ENCODE measurements around the gene LAMA3.

DNA sequence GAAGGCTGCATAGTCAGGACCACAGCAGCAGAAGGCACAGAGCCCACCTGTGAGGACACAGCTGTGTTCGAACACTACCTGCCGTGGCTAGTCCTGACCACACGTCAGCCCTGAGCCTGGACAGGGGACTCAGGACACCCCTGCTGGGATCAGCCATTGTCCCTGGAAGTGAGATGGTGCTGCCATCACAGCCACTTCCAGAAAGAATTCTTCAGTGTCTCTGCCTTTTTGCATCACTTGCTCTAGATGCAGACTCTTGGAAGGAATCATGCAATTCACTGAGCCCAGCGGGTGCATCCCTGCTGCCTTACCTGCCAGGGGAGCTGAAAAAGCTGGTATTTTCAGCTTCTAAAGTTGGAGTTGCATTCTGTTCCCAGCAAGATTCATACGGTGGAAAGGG lies 49.3 kb downstream of the LAMA3 start:
- TF ChIP-seq, protein P1, sequence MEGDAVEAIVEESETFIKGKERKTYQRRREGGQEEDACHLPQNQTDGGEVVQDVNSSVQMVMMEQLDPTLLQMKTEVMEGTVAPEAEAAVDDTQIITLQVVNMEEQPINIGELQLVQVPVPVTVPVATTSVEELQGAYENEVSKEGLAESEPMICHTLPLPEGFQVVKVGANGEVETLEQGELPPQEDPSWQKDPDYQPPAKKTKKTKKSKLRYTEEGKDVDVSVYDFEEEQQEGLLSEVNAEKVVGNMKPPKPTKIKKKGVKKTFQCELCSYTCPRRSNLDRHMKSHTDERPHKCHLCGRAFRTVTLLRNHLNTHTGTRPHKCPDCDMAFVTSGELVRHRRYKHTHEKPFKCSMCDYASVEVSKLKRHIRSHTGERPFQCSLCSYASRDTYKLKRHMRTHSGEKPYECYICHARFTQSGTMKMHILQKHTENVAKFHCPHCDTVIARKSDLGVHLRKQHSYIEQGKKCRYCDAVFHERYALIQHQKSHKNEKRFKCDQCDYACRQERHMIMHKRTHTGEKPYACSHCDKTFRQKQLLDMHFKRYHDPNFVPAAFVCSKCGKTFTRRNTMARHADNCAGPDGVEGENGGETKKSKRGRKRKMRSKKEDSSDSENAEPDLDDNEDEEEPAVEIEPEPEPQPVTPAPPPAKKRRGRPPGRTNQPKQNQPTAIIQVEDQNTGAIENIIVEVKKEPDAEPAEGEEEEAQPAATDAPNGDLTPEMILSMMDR (IDR thresholded peaks at IDR 0.05): no peak
- no peak for TF ChIP-seq POLR2A (IDR thresholded peaks at IDR 0.05)
- TF ChIP-seq POLR2AphosphoS5 (IDR thresholded peaks at IDR 0.05; ENCODE audit: insufficient read depth in 1 of 2, low read depth in 1 of 2): no peak
